K562 (cell line): ENCODE data around the gene CARM1. TPM values are rescaled to one million over a fixed set of nuclear protein-coding genes. Genes with fewer than 3 reads are reported as not detected.
A peak's percentile ranks its signal among the peaks of the same experiment; 100 is the strongest.

Experiments
- ATAC-seq: fragments of 200-7000 bp; cut with Tn5 transposase; 3 replicates; pipeline ENCODE4 v1.9.1; 2020; ENCODE audit warnings: moderate library complexity
- BruUV-seq: library from RNA; stranded (reverse); fragments of 400-500 nt; replicated peaks from 2 replicates; lab custom pipeline; 2021; lab: Mats Ljungman, UMichigan
- CTCF ChIA-PET: fragments of 300-600 bp; formaldehyde crosslinking; extraction: SDS; loops from one replicate; lab custom pipeline; 2021; ENCODE audit warnings: low intra/inter-chr PET ratio; lab: Yijun Ruan, JAX
- POLR2A ChIA-PET: fragments of 300-600, 350-650 bp; sonication (Branson Sonifier 250); formaldehyde crosslinking; extraction: SDS; loops from one replicate; lab custom pipeline; 2021; ENCODE audit warnings: antibody characterized with exemption, inconsistent platforms; lab: Yijun Ruan, JAX
- DNase-seq, 4 experiments: peaks; one replicate each; pipeline versions ENCODE4 v3.0.0 to v3.0.0-alpha.2; 2011 to 2018; ENCODE audit warnings: low spot score in 3 of 4, mixed read lengths in 3 of 4; ENCODE audit errors: extremely low read depth in 1 of 4
- FAIRE-seq: peaks from 2 replicates; lab custom pipeline; 2011; peaks lifted over from hg19 to GRCh38; lab: Jason Lieb, UNC
- H2AFZ ChIP-seq: 2 replicates; pipeline ENCODE4 v1.6.0; 2011; ENCODE audit warnings: low read depth, low read length, control low read depth, inconsistent platforms
- H3K27ac ChIP-seq: fragments of 200-600 bp; 3 replicates; pipeline ENCODE4 v1.8.0; 2011; ENCODE audit warnings: low read depth, mild to moderate bottlenecking, control low read depth, inconsistent platforms, low read length, moderate library complexity, mixed read lengths; ENCODE audit errors: extremely low read depth
- H3K27me3 ChIP-seq, 2 experiments: fragments of 300-600 bp in 1 of 2; 2 replicates in 1 of 2; 3 replicates in 1 of 2; pipeline versions ENCODE4 v1.6.0 to v1.8.0; 2011; ENCODE audit warnings: inconsistent platforms in 2 of 2, low read length in 2 of 2, mild to moderate bottlenecking in 1 of 2, mixed read lengths in 1 of 2, moderate library complexity in 1 of 2; ENCODE audit not compliant: control insufficient read depth in 2 of 2, insufficient read depth in 2 of 2
- H3K36me3 ChIP-seq: fragments of 300-600 bp; 3 replicates; pipeline ENCODE4 v1.8.0; 2011; ENCODE audit warnings: mild to moderate bottlenecking, low read length, inconsistent platforms; ENCODE audit not compliant: control insufficient read depth, insufficient read depth
- H3K4me1 ChIP-seq, 2 experiments: fragments of 200-600 bp in 1 of 2; replicated peaks in 1 of 2; 2 replicates in 1 of 2; 3 replicates in 1 of 2; pipeline versions ENCODE4 v1.5.1 to v1.8.0; 2011; ENCODE audit warnings: inconsistent platforms in 2 of 2, low read length in 2 of 2, mild to moderate bottlenecking in 1 of 2, mixed read lengths in 1 of 2, moderate library complexity in 1 of 2; ENCODE audit not compliant: control insufficient read depth in 2 of 2, insufficient read depth in 2 of 2
- H3K4me2 ChIP-seq: 2 replicates; pipeline ENCODE4 v1.6.1; 2011; ENCODE audit warnings: low read length, control low read depth, inconsistent platforms, mixed read lengths; ENCODE audit not compliant: insufficient read depth
- H3K4me3 ChIP-seq: fragments of 200-600 bp; sonication (generic), shearing (Covaris generic); 2 replicates; pipeline ENCODE4 v1.5.1; 2016; ENCODE audit warnings: control low read depth, inconsistent platforms
- H3K79me2 ChIP-seq: fragments of 200-600 bp; 3 replicates; pipeline ENCODE4 v1.8.0; 2011; ENCODE audit warnings: low read length, inconsistent platforms; ENCODE audit not compliant: control insufficient read depth, insufficient read depth
- H3K9ac ChIP-seq, 2 experiments: 2 replicates each; pipeline versions ENCODE4 v1.6.0 to v1.6.1; 2011; ENCODE audit warnings: low read depth in 2 of 2, low read length in 2 of 2, control low read depth in 1 of 2, inconsistent platforms in 1 of 2, mild to moderate bottlenecking in 1 of 2, mixed read lengths in 1 of 2; ENCODE audit not compliant: insufficient read depth in 1 of 2
- H3K9me1 ChIP-seq: one replicate; pipeline ENCODE4 v1.6.0; 2011; ENCODE audit warnings: inconsistent platforms, mild to moderate bottlenecking, low read length, moderate library complexity; ENCODE audit not compliant: control insufficient read depth, insufficient read depth
- H3K9me3 ChIP-seq: replicated peaks from 2 replicates; pipeline ENCODE4 v1.5.1; 2011; ENCODE audit warnings: low read depth, low read length, inconsistent platforms; ENCODE audit not compliant: control insufficient read depth, insufficient read depth
- H4K20me1 ChIP-seq: replicated peaks from 2 replicates; pipeline ENCODE4 v1.6.1; 2011; ENCODE audit warnings: low read length, inconsistent platforms, mixed read lengths; ENCODE audit not compliant: control insufficient read depth, insufficient read depth
- CBX3 ChIP-seq, 2 experiments: IDR thresholded peaks; 1 replicate in 1 of 2; 2 replicates in 1 of 2; pipeline ENCODE4 v1.6.1; 2012; ENCODE audit warnings: inconsistent platforms in 2 of 2, low read length in 2 of 2, borderline replicate concordance in 1 of 2, control low read depth in 1 of 2
- MIER1 ChIP-seq: fragments of 450-650 bp; IDR thresholded peaks from 2 replicates; pipeline ENCODE4 v1.6.1; 2016; ENCODE audit warnings: antibody characterized with exemption, mild to moderate bottlenecking, low read depth
- OTX1 ChIP-seq: fragments of 450-650 bp; formaldehyde crosslinking; IDR thresholded peaks from 2 replicates; pipeline ENCODE4 v1.4.0; 2022; ENCODE audit warnings: mild to moderate bottlenecking
- TEAD4 ChIP-seq, 2 experiments: sonication (generic) in 1 of 2; formaldehyde crosslinking in 1 of 2; IDR thresholded peaks; 2 replicates each; pipeline versions ENCODE4 v1.6.1 to v1.8.0; 2012 to 2022; ENCODE audit warnings: borderline replicate concordance in 1 of 2, inconsistent platforms in 1 of 2, low read length in 1 of 2, mild to moderate bottlenecking in 1 of 2, missing genetic modification reagents in 1 of 2
- WGBS: fragments of 100-300 bp; shearing (Covaris generic); methylation state at CpG from one replicate; pipeline ENCODE4 v1.1.6; 2016; ENCODE audit warnings: low coverage, mixed read lengths; ENCODE audit not compliant: insufficient coverage; ENCODE audit errors: missing lambda C conversion rate; 5-methylcytosine and 5-hydroxymethylcytosine counted together
- in situ Hi-C: fragments of 300-500 bp; cut with MboI; formaldehyde crosslinking; loops from 4 replicates; pipeline ENCODE4 v1.15.0; 2018; ENCODE audit warnings: inconsistent platforms, mixed read lengths
- intact Hi-C: fragments of 100-400 bp; cut with micrococcal nuclease; formaldehyde crosslinking; loops from 2 replicates; pipeline ENCODE4 v1.14.2; 2022
- polyA plus RNA-seq, 8 experiments: library from polyadenylated mRNA; depleted of rRNA in 4 of 8; stranded (reverse) in 5 of 8; unstranded in 3 of 8; fragments of >200 nt; fragmentation: Nextera tagmentation in 2 of 8; fragmentation: Illumina TruSeq in 1 of 8; extraction: Ambion mirVana in 2 of 8; extraction: Trizol in 1 of 8; gene quantifications; 2 replicates each; pipeline versions ENCODE4 v1.2.1 to v1.2.3, GENCODE V29; 2011 to 2014; ENCODE audit warnings: inconsistent platforms in 1 of 8, missing spikeins in 1 of 8
- total RNA-seq, 7 experiments: library from RNA; depleted of rRNA in 6 of 7; stranded (reverse); fragments of >200 nt in 6 of 7; fragmentation: Illumina TruSeq in 2 of 7; extraction: Trizol in 2 of 7; gene quantifications; 2 replicates each; pipeline versions ENCODE4 v1.2.1 to v1.2.3, GENCODE V29; 2011 to 2021; ENCODE audit warnings: low replicate concordance in 1 of 7
- TF ChIP-seq, protein P1 (sequence below), 3 experiments: IDR thresholded peaks in 2 of 3; conservative IDR thresholded peaks in 1 of 3; 2 replicates each; pipeline ENCODE4 v1.5.1; 2011 to 2012; ENCODE audit warnings: low read length in 3 of 3, mild to moderate bottlenecking in 3 of 3, control low read depth in 2 of 3, improper control_type of control experiment in 1 of 3, inconsistent platforms in 1 of 3, low read depth in 1 of 3, mixed read lengths in 1 of 3, moderate library complexity in 1 of 3; ENCODE audit not compliant: insufficient read depth in 2 of 3
- TF ChIP-seq, protein P2 (sequence below): IDR thresholded peaks from 2 replicates; pipeline ENCODE4 v1.6.1; 2012; ENCODE audit warnings: low read depth, low read length, improper control_type of control experiment, borderline replicate concordance
- TF ChIP-seq, protein P3 (sequence below): fragments of 450-650 bp; formaldehyde crosslinking; IDR thresholded peaks from 2 replicates; pipeline ENCODE4 v1.4.0; 2022; ENCODE audit warnings: missing genetic modification characterization
- TF ChIP-seq, protein P4 (sequence below): fragments of 450-650 bp; formaldehyde crosslinking; IDR thresholded peaks from 2 replicates; pipeline ENCODE4 v1.4.0; 2020; ENCODE audit warnings: mild to moderate bottlenecking, moderate library complexity

Gene CARM1
- total and polyA plus RNA-seq, 9 of the 15 experiments (the other 6 are each of a cell fraction or from before 2014, with no cell fraction given), result 0.36 to 86.0 (median 29.7) TPM

DNA sequence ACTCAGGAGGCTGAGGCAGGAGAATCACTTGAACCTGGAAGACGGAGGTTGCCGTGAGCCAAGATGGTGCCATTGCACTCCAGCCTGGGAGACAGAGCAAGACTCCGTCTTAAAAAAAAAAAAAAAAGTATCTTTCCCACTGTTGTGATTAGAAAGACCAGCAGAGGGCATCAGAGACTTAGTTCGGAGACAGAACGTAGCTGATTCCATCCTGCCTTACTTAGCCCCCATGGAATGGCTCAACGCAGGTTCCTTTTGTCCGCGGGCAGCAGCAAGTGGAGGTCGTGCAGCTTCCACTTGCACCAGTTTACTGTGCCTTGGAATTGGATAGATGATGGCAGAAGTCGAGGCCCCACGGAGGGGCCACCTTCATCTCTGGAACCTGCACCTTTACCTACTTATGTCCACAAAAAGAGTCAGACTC, 65.3 kb downstream of the CARM1 start:
- H3K4me1 ChIP-seq, result peaks cover 18 to 20% of the 10 kb centered on the region in 2 experiments
- H3K9me3 ChIP-seq, result no peaks in the 10 kb centered on the region
- peaks cover 12% of the 10 kb centered on the region; the same call in 2 of the 3 replicates for H3K36me3 ChIP-seq
- H3K4me2 ChIP-seq, result peak overlapping the region; percentile 36
- H3K4me3 ChIP-seq, result no peak overlapping the region
- in situ Hi-C loops, result no loop called here
- H2AFZ ChIP-seq, result peak overlapping the region; percentile 82
- BruUV-seq, result no TSS peak
- no peaks in the 10 kb centered on the region for H3K27me3 ChIP-seq
- H3K9ac ChIP-seq, result peak overlapping the region in 1 of 2 experiments; percentile 12; a peak in 1 of 4 replicates
- H3K9me1 ChIP-seq, result no peaks in the 10 kb centered on the region
- CTCF ChIA-PET, result interaction anchor here (0.5 to 0.8 kb wide), 2 partner anchors 9 to 99 kb away, joined by 3 read pairs; no protein-coding TSS in a partner anchor
- intact Hi-C loops, result loop anchor here (5.0 kb wide), 1 partner anchor 196 kb away; no protein-coding TSS in a partner anchor
- ATAC-seq, result peak; percentile 83
- H4K20me1 ChIP-seq, result 0 out of 2 replicates have a peak, but pooled peaks cover 4% of the 10 kb centered on the region
- no peaks in the 10 kb centered on the region for H3K79me2 ChIP-seq
- H3K27ac ChIP-seq, result no peak overlapping the region
- WGBS, result 5% methylated on average over 11 of the region's 11 CpGs
- peak; percentile 88 for FAIRE-seq
- peak; percentile 60 to 83 (median 72) for DNase-seq
- POLR2A ChIA-PET, result interaction anchor here (0.5 to 1.4 kb wide), 10 partner anchors 9 to 493 kb away, joined by 3 to 5 read pairs (median 3); no protein-coding TSS in a partner anchor
- TF ChIP-seq, protein P1, sequence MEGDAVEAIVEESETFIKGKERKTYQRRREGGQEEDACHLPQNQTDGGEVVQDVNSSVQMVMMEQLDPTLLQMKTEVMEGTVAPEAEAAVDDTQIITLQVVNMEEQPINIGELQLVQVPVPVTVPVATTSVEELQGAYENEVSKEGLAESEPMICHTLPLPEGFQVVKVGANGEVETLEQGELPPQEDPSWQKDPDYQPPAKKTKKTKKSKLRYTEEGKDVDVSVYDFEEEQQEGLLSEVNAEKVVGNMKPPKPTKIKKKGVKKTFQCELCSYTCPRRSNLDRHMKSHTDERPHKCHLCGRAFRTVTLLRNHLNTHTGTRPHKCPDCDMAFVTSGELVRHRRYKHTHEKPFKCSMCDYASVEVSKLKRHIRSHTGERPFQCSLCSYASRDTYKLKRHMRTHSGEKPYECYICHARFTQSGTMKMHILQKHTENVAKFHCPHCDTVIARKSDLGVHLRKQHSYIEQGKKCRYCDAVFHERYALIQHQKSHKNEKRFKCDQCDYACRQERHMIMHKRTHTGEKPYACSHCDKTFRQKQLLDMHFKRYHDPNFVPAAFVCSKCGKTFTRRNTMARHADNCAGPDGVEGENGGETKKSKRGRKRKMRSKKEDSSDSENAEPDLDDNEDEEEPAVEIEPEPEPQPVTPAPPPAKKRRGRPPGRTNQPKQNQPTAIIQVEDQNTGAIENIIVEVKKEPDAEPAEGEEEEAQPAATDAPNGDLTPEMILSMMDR (IDR thresholded peaks at IDR 0.05 in 2 of 3, conservative IDR thresholded peaks at IDR 0.05 in 1 of 3; ENCODE audit: insufficient read depth in 2 of 3, low read depth in 1 of 3, low read length in 3 of 3), result peak; percentile 67 to 79 (median 72)
- 0 out of 2 replicates have a peak, but pooled peaks have one; percentile 70 for TF ChIP-seq OTX1 (CRISPR knock-in tag)
- TF ChIP-seq MIER1, result no peak
- TF ChIP-seq CBX3 (IDR thresholded peaks at IDR 0.05; ENCODE audit: borderline replicate concordance in 1 of 2, low read length in 2 of 2), result peak in 1 of 2 experiments; percentile 59; a peak in 1 of 3 replicates
- TF ChIP-seq, protein P2, sequence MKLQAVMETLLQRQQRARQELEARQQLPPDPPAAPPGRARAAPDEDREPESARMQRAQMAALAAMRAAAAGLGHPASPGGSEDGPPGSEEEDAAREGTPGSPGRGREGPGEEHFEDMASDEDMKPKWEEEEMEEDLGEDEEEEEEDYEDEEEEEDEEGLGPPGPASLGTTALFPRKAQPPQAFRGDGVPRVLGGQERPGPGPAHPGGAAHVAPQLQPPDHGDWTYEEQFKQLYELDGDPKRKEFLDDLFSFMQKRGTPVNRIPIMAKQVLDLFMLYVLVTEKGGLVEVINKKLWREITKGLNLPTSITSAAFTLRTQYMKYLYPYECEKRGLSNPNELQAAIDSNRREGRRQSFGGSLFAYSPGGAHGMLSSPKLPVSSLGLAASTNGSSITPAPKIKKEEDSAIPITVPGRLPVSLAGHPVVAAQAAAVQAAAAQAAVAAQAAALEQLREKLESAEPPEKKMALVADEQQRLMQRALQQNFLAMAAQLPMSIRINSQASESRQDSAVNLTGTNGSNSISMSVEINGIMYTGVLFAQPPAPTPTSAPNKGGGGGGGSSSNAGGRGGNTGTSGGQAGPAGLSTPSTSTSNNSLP, result no peak
- TF ChIP-seq, protein P3, sequence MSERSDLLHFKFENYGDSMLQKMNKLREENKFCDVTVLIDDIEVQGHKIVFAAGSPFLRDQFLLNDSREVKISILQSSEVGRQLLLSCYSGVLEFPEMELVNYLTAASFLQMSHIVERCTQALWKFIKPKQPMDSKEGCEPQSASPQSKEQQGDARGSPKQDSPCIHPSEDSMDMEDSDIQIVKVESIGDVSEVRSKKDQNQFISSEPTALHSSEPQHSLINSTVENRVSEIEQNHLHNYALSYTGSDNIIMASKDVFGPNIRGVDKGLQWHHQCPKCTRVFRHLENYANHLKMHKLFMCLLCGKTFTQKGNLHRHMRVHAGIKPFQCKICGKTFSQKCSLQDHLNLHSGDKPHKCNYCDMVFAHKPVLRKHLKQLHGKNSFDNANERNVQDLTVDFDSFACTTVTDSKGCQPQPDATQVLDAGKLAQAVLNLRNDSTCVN (CRISPR knock-in tag), result 0 out of 2 replicates have a peak, but pooled peaks have one; percentile 41
- TF ChIP-seq TEAD4 (IDR thresholded peaks at IDR 0.05; ENCODE audit: low read length), result 0 out of 2 replicates have a peak, but pooled peaks have one; percentile 4
- TF ChIP-seq TEAD4 (CRISPR knock-in tag; IDR thresholded peaks at IDR 0.05; ENCODE audit: borderline replicate concordance), result no peak
- TF ChIP-seq, protein P4, sequence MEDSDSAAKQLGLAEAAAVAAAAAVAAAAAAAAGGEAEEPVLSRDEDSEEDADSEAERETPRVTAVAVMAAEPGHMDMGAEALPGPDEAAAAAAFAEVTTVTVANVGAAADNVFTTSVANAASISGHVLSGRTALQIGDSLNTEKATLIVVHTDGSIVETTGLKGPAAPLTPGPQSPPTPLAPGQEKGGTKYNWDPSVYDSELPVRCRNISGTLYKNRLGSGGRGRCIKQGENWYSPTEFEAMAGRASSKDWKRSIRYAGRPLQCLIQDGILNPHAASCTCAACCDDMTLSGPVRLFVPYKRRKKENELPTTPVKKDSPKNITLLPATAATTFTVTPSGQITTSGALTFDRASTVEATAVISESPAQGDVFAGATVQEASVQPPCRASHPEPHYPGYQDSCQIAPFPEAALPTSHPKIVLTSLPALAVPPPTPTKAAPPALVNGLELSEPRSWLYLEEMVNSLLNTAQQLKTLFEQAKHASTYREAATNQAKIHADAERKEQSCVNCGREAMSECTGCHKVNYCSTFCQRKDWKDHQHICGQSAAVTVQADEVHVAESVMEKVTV (CRISPR knock-in tag), result peak; percentile 37; the same call in 1 of the 2 replicates
